GM23248 (cell line): ENCODE results near the gene CDK4.

Experiments
- EZH2 ChIP-seq: fragments of 200-600 bp; sonication (generic); IDR thresholded peaks from 2 replicates; pipeline ENCODE4 v1.6.1; 2018; ENCODE audit warnings: antibody characterized with exemption, mild to moderate bottlenecking; ENCODE audit not compliant: insufficient read depth, poor library complexity, severe bottlenecking
- EZH2phosphoT487 ChIP-seq: fragments of 200-600 bp; sonication (generic); IDR thresholded peaks from 2 replicates; pipeline ENCODE4 v1.6.1; 2018; ENCODE audit warnings: antibody characterized with exemption, moderate library complexity, mild to moderate bottlenecking, low read depth; ENCODE audit not compliant: insufficient read depth

DNA sequence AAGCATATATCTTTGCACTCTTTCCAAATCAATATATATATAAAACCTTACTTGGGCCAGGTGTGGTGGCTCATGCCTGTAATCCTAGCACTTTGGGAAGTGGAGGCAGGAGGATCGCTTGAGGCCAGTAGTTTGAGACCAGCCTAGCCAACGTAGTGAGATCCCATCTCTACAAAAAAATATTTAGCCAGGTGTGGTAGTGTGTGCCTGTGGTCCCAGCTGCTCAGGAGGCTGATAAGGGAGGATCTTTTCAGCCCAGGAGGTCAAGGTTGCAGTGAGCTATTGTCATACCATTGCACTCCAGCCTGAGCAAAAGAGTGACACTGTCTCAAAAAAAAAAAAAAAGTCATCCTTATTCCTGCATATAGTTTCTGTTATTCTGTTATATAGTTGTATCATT is 43.8 kb downstream of the CDK4 start:
- no peak for TF ChIP-seq EZH2phosphoT487
- TF ChIP-seq EZH2, result no peak
